Activated T-helper 1 cell treated with anti-CD3 and anti-CD28 coated beads, Interleukin-12 subunit alpha, Interleukin-12 subunit beta, Interleukin-2, Interleukin-4 antibody, amounts not matched to agents 30 ng/mL and 10 ng/mL and 1 ng/mL, durations not matched to agents 14 hours and 24 hours and 36 hours (primary cell): Measurements from ENCODE around the gene MEFV. TPM values are rescaled to one million over a fixed set of nuclear protein-coding genes. Genes with fewer than 3 reads are reported as not detected.
"Not testable (repeated sequence)": the region's sequence is repeated elsewhere in the genome, so short reads cannot be mapped to it uniquely, and the experiment has no call there.

Source experiments
- DNase-seq: peaks from one replicate; pipeline ENCODE4 v3.0.0; 2021; ENCODE audit warnings: low spot score
- H3K27ac Mint-ChIP-seq: one replicate; pipeline ENCODE4 v1.8.0; 2021; ENCODE audit warnings: mild to moderate bottlenecking, mixed read lengths
- H3K27me3 Mint-ChIP-seq: one replicate; pipeline ENCODE4 v1.8.0; 2022; ENCODE audit warnings: mild to moderate bottlenecking, moderate library complexity, mixed read lengths; ENCODE audit not compliant: insufficient read depth
- H3K36me3 Mint-ChIP-seq: one replicate; pipeline ENCODE4 v1.8.0; 2021; ENCODE audit warnings: low read depth, mixed read lengths
- H3K4me1 Mint-ChIP-seq: one replicate; pipeline ENCODE4 v1.8.0; 2021; ENCODE audit warnings: low read depth, mixed read lengths
- H3K4me3 Mint-ChIP-seq: one replicate; pipeline ENCODE4 v1.8.0; 2021; ENCODE audit warnings: mild to moderate bottlenecking, moderate library complexity, mixed read lengths
- H3K9me3 Mint-ChIP-seq: one replicate; pipeline ENCODE4 v1.8.0; 2021; ENCODE audit warnings: mixed read lengths
- intact Hi-C: fragments of 100-400 bp; cut with micrococcal nuclease; formaldehyde crosslinking; loops from one replicate; pipeline ENCODE4 v1.15.1; 2024
- total RNA-seq: library from RNA; stranded (reverse); gene quantifications from 2 replicates; pipeline ENCODE4 v1.2.3, GENCODE V29; 2022

MEFV gene
- total RNA-seq, 1 donor from 2014 or later = not detected

DNA sequence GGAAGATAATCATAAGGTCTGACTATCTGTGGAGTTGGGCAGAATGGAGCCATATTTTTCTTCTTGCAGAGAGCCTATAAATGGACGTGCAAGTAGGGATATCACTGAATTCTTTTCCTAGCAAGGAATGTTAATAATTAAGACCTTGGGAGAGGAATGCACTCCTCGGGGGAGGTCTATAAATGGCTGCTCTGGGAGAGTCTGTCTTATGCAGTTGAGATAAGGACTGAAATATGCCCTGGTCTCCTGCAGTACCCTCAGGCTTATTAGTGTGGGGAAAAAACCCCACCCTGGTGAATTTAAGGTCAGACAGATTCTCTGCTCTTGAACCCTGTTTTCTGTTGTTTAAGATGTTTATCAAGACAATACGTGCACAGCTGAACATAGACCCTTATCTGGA is 50.5 kb downstream of the MEFV start:
- H3K27ac Mint-ChIP-seq = not testable (repeated sequence)

DNA sequence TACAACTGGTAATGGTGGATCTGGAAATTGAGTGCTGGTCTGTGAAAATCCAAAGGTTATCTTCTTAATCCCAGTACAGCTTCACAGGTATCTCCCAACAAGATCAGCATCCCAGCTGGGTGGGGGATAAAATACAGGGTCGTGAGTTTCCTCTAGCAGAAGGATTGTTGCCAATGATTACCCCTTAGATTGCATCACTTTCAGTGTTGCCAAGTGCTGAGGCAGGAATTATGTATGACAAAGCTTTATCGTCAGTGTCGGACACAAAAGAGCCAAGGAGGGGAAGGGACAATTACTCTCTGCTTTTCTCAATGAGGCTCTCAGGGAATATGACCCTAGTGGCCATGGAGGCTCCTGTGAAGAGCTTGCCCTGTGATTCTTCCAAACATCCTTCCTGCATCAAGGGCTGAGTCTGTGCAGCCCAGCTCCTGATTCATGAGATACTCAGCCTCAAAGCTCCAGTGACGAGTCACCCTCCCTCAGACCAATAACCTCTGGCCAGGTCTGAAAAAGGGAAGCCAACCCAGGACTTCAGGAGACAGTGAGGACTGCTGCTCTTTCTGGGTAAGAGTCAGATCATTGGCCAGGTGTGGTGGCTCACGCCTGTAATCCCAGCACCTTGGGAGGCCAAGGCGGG is 53.4 kb downstream of the MEFV start:
- H3K4me3 Mint-ChIP-seq = no peak overlapping the region
- H3K4me1 Mint-ChIP-seq = no peaks in the 10 kb centered on the region
- H3K36me3 Mint-ChIP-seq = no peaks in the 10 kb centered on the region
- no peak overlapping the region for H3K27ac Mint-ChIP-seq
- H3K27me3 Mint-ChIP-seq = peaks cover 13% of the 10 kb centered on the region
- H3K9me3 Mint-ChIP-seq = peaks cover 34% of the 10 kb centered on the region
- intact Hi-C loops = no loop called here
- DNase-seq = no peak

More for the DNA sequence above, 50.5 kb downstream of the MEFV start:
- DNase-seq, H3K4me3 Mint-ChIP-seq, intact Hi-C loops, H3K4me1 Mint-ChIP-seq, H3K27me3 Mint-ChIP-seq, H3K36me3 Mint-ChIP-seq: not testable (repeated sequence)
- H3K9me3 Mint-ChIP-seq = peaks cover 47% of the 10 kb centered on the region

DNA sequence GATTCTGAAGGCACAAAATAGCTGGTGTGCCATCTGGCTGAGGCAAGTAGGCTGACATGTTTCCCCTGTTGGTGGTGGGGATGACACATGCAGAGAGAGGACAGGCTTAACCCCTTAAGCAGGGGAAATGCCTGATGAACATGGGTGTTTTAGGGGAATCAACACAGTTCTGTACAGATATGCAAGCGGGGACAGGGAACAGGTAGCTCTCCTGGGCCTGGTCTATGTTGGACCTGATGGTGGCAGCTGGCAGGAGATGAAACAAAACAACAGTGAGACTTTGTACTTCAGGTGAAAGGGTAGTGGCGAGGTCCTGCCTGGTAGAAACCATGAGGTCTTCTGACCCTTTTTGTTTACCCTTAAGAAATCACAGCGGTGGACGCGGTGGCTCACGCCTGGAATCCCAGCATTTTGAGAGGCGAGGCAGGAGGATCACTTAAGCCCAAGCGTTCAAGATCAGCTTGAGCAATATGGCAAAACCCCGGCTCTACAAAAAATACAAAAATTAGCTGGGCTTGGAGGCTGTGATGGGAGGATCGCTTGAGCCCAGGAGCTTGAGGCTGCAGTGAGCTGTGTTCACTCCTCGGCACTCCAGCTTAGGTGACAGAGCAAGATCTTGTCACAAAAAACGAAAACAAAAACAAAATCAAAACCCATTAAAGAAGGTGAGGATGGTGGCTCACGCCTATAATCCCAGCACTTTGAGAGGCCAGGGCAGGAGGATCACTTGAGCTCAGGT is 57.9 kb downstream of the MEFV start:
- intact Hi-C loops = no loop called here
- Mint-ChIP-seq H3K4me1 (no peaks in the 10 kb centered on the region), H3K36me3 (no peaks in the 10 kb centered on the region), H3K27ac (no peak overlapping the region), H3K4me3 (no peak overlapping the region), H3K9me3 (peaks cover 12% of the 10 kb centered on the region), H3K27me3 (peaks cover 18% of the 10 kb centered on the region)
- no peak for DNase-seq

DNA sequence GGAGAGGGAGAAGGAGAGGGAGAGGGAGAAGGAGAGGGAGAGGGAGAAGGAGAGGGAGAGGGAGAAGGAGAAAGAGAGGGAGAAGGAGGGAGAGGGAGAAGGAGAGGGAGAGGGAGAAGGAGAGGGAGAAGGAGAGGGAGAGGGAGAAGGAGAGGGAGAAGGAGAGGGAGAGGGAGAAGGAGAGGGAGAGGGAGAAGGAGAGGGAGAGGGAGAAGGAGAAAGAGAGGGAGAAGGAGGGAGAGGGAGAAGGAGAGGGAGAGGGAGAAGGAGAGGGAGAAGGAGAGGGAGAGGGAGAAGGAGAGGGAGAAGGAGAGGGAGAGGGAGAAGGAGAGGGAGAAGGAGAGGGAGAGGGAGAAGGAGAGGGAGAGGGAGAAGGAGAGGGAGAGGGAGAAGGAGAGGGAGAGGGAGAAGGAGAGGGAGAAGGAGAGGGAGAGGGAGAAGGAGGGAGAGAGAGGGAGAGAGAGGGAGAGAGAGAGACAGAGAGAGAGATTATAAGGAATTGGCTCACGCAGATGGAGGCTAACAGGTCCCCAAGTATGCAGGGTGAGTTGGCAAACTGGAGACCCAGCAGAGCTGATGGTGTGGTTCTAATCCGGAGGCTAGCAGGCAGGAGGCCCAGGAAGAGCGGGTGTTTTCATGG is 58.6 kb downstream of the MEFV start:
- Mint-ChIP-seq H3K27me3 (peaks cover 14% of the 10 kb centered on the region), H3K9me3 (peaks cover 12% of the 10 kb centered on the region)
- H3K27ac Mint-ChIP-seq, H3K36me3 Mint-ChIP-seq, H3K4me1 Mint-ChIP-seq, intact Hi-C loops, H3K4me3 Mint-ChIP-seq, DNase-seq: not testable (repeated sequence)

DNA sequence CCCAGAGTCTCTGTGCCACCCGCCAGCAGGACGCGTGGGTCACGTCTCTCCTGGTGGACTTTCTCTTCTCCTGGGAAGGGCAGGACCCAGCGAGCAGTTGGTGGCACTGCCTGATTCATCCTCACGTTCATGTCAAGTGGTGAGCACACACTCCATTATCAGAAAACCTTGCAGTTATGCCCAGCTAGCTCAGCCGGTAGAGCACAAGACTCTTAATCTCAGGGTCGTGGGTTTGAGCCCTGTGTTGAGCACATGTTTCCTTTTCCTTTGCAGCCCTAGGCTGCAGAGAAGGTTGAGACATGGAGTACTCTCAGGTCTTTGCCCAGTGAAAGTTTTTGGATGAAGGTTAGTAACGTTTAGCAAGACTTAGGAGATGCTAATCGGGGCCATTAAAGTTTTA is 60.5 kb downstream of the MEFV start:
- no peak overlapping the region for H3K4me3 Mint-ChIP-seq
- H3K36me3 Mint-ChIP-seq = no peaks in the 10 kb centered on the region
- H3K9me3 Mint-ChIP-seq = peaks cover 12% of the 10 kb centered on the region
- DNase-seq = no peak
- intact Hi-C loops = no loop called here
- peaks cover 20% of the 10 kb centered on the region for H3K27me3 Mint-ChIP-seq
- H3K4me1 Mint-ChIP-seq = peaks cover 7% of the 10 kb centered on the region
- no peak overlapping the region for H3K27ac Mint-ChIP-seq

DNA sequence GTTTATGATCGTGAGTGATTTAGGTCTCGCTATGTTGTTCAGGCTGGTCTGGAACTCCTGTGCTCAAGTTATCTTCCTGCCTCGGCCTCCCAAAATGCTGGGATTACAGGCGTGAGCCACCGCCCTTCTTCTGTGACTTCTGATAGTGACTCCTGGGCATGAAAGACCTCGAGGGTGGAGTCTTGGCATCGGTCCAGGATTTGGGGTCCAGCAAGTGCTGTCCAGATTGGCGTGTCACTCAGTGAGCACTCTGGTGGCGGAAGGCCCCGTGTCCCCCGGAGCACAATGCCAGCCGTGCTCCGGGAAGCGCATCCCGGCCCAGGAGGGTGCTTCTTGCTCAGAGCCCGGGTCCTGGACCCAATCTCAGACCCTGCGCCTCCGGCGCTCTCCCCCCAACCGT is 61.6 kb downstream of the MEFV start:
- Mint-ChIP-seq H3K4me1 (peaks cover 19% of the 10 kb centered on the region), H3K27me3 (peaks cover 30% of the 10 kb centered on the region), H3K9me3 (peaks cover 12% of the 10 kb centered on the region), H3K27ac (no peak overlapping the region), H3K36me3 (no peaks in the 10 kb centered on the region), H3K4me3 (no peak overlapping the region)
- intact Hi-C loops = no loop called here
- DNase-seq = no peak

DNA sequence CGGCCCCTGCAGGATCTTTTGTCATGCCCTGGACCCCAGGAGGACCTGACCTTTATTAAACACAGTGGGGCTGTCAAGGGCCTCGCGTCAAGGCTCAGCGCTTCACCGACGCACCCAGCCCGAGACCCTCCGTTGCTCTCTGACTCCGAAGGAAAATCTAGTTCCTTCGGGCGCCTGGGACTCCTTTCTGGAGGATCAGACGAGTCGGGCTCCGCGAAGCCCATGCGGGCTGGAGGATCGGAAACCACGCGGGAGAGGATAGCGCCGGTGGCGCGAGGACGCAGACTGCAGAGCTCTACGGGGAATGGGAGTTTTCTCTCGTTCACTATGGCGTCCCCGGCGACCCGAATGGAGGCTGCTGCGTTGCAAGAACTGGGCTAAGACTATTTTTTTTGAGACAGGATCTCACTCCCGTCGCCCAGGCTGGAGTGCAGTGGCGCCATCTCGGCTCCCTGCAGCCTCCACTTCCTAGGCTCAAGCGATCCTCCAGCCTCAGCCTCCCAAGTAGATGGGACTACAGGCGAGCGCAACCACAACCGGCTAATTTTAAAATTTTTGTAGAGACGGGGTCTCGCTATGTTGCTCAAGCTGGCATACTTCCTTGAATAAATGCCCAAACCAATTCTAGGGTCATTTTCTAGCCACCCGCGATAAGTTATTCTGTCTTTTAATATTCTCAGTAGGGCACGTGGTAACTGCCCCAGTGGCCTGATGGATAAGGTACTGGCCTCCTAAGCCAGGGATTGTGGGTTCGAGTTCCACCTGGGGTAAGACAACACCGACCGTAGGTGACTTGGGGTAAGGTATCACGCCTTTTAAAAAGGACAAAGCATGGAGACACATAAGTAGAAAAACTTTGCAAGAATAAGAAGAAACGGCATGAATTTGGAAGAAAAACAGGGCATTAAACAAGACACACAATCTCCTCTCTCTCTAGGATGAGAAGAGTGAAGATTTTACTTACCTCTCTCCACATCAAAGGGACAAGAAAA is 62.9 kb downstream of the MEFV start:
- H3K27me3 Mint-ChIP-seq = peaks cover 33% of the 10 kb centered on the region
- intact Hi-C loops = no loop called here

DNA sequence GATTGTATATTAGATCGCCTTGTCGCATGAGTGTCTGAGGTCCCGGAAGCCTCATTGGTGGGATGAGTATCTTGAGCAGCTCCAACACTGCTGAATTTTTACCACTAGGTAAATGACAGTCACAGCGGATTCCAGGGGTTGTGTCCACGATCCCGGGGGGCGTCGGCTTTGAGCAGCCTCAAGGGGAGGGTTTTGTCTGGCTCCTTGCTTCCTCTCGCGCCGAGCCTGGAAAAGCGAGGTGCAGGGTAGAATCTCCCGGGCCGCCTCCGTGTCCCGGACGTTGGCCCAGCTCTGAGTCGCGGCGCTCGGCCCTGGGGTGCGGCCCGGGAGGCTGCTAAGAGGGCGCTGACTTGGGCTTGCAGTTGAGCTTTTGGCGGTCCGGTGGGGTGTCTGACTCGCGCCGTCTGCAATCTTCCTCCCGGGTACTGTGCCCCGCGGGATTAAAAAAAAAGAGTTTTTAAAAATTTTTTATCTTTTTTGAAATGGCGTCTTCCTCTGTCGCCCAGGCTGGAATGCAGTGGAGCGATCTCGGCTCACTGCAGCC is 63.9 kb downstream of the MEFV start:
- no peak overlapping the region for H3K4me3 Mint-ChIP-seq
- no peak overlapping the region for H3K27ac Mint-ChIP-seq
- DNase-seq = no peak
- intact Hi-C loops = no loop called here
- no peaks in the 10 kb centered on the region for H3K36me3 Mint-ChIP-seq
- peaks cover 34% of the 10 kb centered on the region for H3K4me1 Mint-ChIP-seq
- H3K27me3 Mint-ChIP-seq = peaks cover 35% of the 10 kb centered on the region
- H3K9me3 Mint-ChIP-seq = peaks cover 12% of the 10 kb centered on the region

More for the DNA sequence above, 62.9 kb downstream of the MEFV start:
- Mint-ChIP-seq H3K27ac (no peak overlapping the region), H3K36me3 (no peaks in the 10 kb centered on the region), H3K4me3 (no peak overlapping the region), H3K9me3 (peaks cover 12% of the 10 kb centered on the region), H3K4me1 (peaks cover 26% of the 10 kb centered on the region)
- no peak for DNase-seq

Other genes with a start within 250 kb of the MEFV start
- not detected in 2 replicates for gene CLDN9, start 243.7 kb downstream of the MEFV start, total RNA-seq
- not detected in 2 replicates for gene CLDN6, start 238.4 kb downstream of the MEFV start, total RNA-seq
- 4.9 and 5.5 TPM in 2 replicates for gene TNFRSF12A, start 236.3 kb downstream of the MEFV start, total RNA-seq
- 30.0 and 30.9 TPM in 2 replicates for gene HCFC1R1, start 232.7 kb downstream of the MEFV start, total RNA-seq
- 48.3 and 49.0 TPM in 2 replicates for gene THOC6, start 232.6 kb downstream of the MEFV start, total RNA-seq
- gene BICDL2, start 219.7 kb downstream of the MEFV start, total RNA-seq = 0.20 TPM in 1 of 2 replicates, not detected in the other
- gene MMP25, start 210.1 kb downstream of the MEFV start, total RNA-seq = 11.9 and 12.8 TPM in 2 replicates
- 993 TPM in 2 replicates for gene IL32, start 191.0 kb downstream of the MEFV start, total RNA-seq
- gene ZSCAN10, start 157.3 kb downstream of the MEFV start, total RNA-seq = 0.07 TPM in 1 of 2 replicates, not detected in the other
- gene ZNF205, start 144.0 kb downstream of the MEFV start, total RNA-seq = 0.15 and 0.39 TPM in 2 replicates
- 9.6 and 12.4 TPM in 2 replicates for gene ZNF213, start 121.6 kb downstream of the MEFV start, total RNA-seq
- not detected in 2 replicates for gene OR1F1, start 68.4 kb downstream of the MEFV start, total RNA-seq
- gene ZNF200, start 21.5 kb downstream of the MEFV start, total RNA-seq = 13.6 and 15.8 TPM in 2 replicates
- 25.5 and 27.8 TPM in 2 replicates for gene ZNF263, start 26.9 kb upstream of the MEFV start, total RNA-seq
- gene TIGD7, start 48.8 kb upstream of the MEFV start, total RNA-seq = 2.0 and 3.1 TPM in 2 replicates
- 26.5 and 27.6 TPM in 2 replicates for gene ZNF75A, start 48.9 kb upstream of the MEFV start, total RNA-seq
- gene OR2C1, start 99.3 kb upstream of the MEFV start, total RNA-seq = not detected in 2 replicates
- 14.3 and 19.4 TPM in 2 replicates for gene ZSCAN32, start 144.4 kb upstream of the MEFV start, total RNA-seq
- 9.9 and 10.6 TPM in 2 replicates for gene ZNF174, start 144.6 kb upstream of the MEFV start, total RNA-seq
- 2.6 TPM in 2 replicates for gene ZNF597, start 186.9 kb upstream of the MEFV start, total RNA-seq
- 35.4 and 38.3 TPM in 2 replicates for gene NAA60, start 187.0 kb upstream of the MEFV start, total RNA-seq
- not detected in 2 replicates for gene C16orf90, start 238.9 kb upstream of the MEFV start, total RNA-seq
- 20.0 and 21.2 TPM in 2 replicates for gene CLUAP1, start 244.4 kb upstream of the MEFV start, total RNA-seq